C4-2B (cell line): Measurements from ENCODE around the gene NPAS3.

ENCODE experiments used
- H3K27ac ChIP-seq: fragments of 450-650 bp; 2 replicates; pipeline ENCODE4 v1.5.1; 2017
- CTCF ChIP-seq: fragments of 450-650 bp; conservative IDR thresholded peaks from 2 replicates; pipeline ENCODE4 v1.5.1; 2017; ENCODE audit warnings: mild to moderate bottlenecking
- ZFX ChIP-seq: fragments of 450-650 bp; IDR thresholded peaks from 2 replicates; pipeline ENCODE4 v1.6.1; 2017

NPAS3 gene

GRCh38 chr14:33810308-33810707 is 871.6 kb downstream of the NPAS3 start:
- TF ChIP-seq ZFX = no peak
- no peak for TF ChIP-seq CTCF
- H3K27ac ChIP-seq = no peak overlapping the region

- H3K27ac ChIP-seq = no peak overlapping the region
- TF ChIP-seq ZFX = no peak
- no peak for TF ChIP-seq CTCF
Measured at GRCh38 chr14:33811721-33812120, 873.0 kb downstream of the NPAS3 start.

- H3K27ac ChIP-seq = no peak overlapping the region
- no peak for TF ChIP-seq ZFX
- no peak for TF ChIP-seq CTCF
Measured at GRCh38 chr14:33812181-33812580, 873.5 kb downstream of the NPAS3 start.

GRCh38 chr14:33812601-33813000 is 873.9 kb downstream of the NPAS3 start:
- no peak overlapping the region for H3K27ac ChIP-seq
- TF ChIP-seq ZFX = no peak

GRCh38 chr14:33814010-33814409 is 875.3 kb downstream of the NPAS3 start:
- H3K27ac ChIP-seq = no peak overlapping the region

GRCh38 chr14:33833706-33834465 is 895.2 kb downstream of the NPAS3 start:
- H3K27ac ChIP-seq = no peak overlapping the region
- TF ChIP-seq CTCF = no peak
- no peak for TF ChIP-seq ZFX

More at GRCh38 chr14:33814010-33814409, 875.3 kb downstream of the NPAS3 start:
- TF ChIP-seq CTCF (no peak), ZFX (no peak)

- no peak for TF ChIP-seq CTCF
- TF ChIP-seq ZFX = no peak
- H3K27ac ChIP-seq = no peak overlapping the region
Measured at GRCh38 chr14:33834466-33835260, 896.0 kb downstream of the NPAS3 start.
